D341Med (cell line): Measurements from ENCODE around the gene NOTCH1.

Experiments
- DNase-seq: peaks from one replicate; pipeline ENCODE4 v3.0.0; 2012; ENCODE audit warnings: low spot score

NOTCH1 gene

DNA sequence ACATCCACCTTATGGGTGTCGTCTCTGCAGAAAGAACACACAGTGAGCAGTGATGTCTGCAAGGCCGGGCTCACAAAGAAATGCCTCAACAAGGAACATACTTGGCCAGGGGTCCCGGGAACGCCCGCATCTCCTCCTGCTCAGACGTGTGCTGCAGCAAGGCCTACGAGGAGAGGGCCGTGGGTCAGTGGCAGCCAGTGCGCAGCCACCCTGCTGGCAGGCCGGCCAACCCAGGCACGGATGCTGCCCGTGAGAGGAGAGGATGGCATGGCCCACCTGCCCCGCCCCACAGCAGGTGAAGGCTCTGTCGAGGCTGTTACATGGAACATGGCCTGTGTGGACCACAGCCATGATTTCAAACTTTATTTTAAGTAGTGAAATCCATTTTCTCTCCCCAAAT is 82.3 kb downstream of the NOTCH1 start:
- no peak for DNase-seq

DNA sequence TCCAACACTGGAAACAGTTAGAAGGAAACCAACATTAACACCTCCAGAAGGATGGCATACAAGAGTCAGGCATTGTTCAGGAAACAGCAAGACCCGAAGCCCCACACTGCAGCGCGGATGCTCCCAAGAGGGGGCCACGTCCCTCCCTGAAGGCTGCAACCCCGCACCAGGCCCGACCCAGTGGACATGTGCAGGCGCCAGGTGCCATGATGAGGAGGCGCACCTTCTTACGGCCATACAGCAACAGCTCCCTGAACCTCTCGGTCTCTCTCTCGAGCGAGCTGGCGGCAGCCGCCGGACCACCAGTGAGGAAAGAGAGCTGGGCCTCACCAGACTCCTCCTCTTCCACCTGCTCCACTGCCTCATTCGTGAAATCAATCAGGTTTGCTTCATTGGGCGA is 83.2 kb downstream of the NOTCH1 start:
- no peak for DNase-seq

DNA sequence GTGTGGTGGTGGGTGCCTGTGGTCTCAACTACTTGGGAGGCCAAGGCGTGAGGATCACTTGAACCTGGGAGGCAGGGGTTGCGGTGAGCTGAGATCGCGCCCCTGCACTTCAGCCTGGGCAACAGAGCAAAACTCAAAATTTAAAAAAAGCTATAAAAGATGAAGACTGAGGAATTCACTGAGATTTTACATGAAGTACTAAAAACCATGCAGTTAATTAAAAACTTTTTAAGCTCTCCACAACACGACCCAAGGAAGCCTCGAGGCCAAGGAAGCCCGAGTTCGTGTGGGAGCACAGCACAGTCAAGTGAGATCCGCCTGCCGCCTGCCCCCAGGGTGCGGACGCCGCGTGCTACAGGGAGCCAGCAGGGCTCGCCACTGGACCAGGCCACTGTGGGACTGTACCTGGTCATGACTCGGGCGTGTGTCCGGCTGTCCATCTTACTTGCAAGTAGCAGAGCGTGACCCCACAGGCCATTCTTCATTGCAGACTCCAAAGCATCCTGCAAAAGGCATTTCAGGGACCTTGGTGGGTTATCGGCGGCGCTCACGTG is 85.0 kb downstream of the NOTCH1 start:
- DNase-seq, result no peak

DNA sequence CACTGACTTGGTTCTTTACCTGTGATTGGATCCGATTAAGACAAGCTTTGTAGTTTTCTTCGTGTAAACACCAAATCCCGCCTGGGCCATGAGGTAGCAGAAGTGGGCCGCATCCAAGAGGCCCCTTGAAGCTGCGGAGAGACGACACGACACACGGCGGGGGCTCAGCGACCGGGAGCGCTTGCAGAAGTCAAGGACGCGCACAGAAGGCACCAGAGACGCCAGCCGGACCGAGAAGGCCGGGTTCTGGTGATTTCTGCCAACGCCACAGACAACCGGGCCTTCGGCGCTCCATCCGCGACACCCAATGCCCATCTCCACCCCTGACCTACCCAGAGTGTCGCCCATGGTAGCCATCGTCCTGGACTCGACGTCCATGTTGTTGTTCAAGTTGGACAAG is 86.4 kb downstream of the NOTCH1 start:
- no peak for DNase-seq

DNA sequence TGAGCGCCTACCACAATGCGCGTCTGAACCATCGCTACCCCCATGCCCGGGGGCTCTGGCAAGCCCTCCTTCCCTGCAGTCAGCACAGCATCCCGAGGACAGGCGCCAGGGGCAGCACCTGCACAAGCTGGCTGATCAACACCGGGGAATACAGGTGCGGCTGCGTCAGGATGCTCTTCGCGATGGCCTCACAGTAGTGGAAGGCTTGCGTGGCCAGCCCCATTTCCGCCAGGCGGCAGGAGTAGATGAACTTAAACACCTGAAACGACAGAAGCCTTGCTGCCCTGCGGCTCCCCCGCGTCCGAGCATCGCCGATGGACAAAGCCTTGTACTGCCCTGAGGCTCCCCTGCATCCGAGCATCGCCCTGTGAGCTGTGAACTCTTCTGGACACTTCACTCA is 88.5 kb downstream of the NOTCH1 start:
- DNase-seq, result no peak

DNA sequence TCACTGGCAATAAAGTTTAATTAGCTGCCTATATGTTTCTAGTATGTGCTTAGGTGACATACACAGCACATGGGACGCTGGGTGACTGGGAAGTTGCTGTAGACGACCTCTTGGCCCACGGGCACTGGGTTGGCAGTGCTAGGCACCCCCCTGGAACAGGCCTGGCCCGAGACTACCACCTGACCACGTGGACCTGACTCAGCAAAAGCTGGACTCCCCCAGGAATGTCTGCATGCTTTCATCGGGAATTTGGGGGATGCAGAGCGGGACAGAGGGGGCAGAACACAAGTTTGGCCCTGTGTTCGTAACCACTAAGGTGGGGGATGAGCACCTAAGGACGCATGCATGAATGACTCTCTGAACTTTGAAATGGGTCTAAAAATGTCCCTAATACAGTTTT is 89.6 kb downstream of the NOTCH1 start:
- DNase-seq, result no peak

DNA sequence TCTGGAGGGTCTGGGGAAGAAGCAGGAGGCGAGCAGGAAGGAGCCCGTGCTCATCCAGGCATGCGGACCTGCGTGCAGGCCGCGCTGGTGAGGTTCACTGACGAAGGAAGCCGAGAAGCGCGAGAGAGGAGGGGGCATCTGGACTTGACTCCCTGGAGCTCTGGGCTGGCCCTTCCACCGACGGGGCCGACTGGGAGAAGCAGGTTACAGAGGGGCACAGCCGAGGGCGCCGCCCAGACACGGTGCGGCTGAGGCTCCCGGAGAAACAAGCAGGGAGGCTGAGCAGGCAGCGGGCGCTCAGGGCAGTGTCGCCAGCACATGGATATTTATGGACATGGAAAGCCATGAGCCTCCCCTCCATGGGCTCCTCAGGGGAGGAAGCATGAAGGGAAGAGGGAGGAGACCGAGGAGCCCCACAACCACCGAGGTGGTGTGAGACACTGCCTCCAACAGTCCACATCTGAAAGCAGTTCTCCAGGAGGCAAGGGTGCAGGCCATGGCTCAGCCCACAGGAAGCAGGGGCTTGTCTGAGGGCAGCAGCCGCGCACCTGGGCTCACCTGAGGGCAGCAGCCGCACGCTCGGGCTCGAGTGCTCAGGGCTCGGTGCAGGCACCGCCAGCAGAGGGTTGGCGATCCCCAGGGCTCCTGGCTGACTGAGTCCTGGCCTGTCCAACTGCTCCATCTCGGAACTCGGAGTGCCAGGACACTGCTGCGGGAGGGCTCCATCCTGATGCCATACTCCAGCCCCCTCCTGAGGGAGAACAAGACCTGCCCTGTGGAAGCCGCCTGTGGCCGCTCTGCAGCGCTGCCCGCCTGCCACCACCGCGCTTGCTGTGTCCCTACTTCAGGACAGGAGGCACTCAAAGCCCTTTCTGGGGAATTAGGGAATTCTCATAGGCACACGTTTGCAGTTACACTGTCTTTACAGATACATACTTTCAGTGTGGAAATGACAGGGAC is 90.5 kb downstream of the NOTCH1 start:
- no peak for DNase-seq

DNA sequence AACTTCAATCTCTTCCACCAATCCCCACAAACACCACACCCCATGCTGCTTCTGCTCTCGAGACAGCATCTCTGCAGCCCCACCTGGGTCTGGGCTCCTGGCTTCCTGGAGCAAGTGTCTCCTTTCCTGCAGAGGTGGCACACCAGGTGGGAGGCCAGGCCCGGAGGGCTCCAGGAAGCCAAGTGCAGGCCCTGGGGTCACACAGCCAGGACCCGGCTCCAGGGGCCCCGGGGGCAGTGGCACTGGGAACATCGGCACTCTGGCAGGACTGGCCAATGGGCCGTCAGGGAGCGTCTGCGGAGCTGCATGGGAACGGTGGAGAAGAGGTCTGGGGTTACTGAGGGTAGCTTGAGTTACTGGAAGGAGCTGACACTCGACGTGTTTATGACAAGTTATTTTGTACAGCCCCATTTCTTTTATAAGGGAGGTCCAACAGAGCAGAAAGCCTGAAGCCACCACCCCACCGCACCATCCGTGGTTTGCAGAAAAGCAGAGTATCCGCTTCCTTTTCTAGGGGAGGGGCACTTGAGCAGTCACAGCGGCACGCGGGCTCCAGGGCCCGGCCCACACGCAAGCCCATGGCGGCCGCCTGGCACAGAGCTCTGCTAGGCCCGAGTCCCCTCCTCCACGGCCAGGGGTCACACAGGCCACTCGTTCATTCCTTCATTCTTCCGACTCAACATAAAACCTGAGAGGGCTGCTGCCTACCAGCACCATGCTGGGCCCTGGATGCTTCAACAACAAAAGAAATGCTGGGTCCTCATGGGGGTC is 91.6 kb downstream of the NOTCH1 start:
- DNase-seq, result no peak

DNA sequence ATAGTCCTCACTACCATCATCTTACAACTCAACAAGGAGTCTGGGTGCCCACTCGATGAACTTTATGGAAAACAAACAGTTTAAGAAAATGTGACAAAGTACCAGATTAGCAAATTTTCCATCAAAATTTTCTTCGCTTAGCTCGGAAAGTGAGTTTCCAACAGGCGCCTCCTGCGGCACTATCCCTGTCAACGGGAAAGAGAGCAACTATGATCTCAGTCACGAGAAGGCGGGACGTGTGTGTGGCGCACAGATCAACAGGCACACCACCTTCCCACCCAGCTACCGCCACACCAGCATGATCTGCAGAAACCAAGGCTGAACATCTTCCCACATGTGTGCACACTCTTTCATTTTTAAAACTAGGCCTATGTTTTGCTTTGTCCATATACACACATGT is 92.5 kb downstream of the NOTCH1 start:
- DNase-seq, result no peak

DNA sequence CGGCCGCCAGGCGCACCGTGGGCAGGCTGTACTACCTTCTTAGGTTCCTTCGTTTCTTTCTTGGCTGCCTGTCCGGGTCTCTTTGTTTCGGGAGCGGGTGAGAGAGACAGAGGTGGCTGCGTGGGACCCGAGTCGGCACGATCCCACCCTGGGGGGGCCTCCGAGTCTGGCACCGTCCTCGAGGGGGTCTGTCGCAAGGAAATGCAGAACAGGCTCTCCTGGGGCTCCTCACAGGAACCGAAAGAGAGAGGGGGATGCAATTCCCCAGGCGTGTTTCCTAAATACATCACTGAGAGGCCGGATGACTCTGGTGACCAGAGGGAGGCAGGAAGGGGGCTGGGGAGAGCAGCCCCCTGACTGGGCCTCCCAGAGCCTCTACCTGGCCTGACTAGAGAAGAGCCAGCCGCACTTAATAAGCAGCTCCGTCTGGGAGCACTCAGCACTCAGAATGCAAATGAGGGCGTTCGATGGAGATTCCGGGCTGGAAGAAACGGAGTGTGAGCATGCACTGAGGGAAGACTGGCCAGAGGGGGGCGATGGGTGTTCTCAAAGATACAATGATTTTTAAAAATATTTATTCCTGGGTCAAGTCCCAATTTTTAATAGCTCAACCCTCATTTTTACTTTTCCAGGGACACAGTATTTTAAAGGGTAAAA is 94.5 kb downstream of the NOTCH1 start:
- DNase-seq, result no peak

DNA sequence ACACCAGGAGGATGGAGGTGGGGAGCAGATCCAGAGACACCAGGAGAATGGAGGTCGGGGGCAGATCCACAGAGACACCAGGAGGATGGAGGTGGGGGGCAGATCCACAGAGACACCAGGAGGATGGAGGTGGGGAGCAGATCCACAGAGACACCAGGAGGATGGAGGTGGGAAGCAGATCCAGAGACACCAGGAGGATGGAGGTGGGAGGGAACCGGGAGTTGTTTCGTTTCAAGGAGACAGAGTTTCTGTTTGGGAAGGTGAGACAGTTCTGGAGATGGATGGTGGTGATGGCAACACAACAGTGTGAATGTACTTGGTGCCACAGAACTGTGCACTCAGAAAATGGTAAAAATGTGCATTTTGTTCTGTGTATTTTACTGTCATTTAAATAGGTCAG is 97.2 kb downstream of the NOTCH1 start:
- no peak for DNase-seq

DNA sequence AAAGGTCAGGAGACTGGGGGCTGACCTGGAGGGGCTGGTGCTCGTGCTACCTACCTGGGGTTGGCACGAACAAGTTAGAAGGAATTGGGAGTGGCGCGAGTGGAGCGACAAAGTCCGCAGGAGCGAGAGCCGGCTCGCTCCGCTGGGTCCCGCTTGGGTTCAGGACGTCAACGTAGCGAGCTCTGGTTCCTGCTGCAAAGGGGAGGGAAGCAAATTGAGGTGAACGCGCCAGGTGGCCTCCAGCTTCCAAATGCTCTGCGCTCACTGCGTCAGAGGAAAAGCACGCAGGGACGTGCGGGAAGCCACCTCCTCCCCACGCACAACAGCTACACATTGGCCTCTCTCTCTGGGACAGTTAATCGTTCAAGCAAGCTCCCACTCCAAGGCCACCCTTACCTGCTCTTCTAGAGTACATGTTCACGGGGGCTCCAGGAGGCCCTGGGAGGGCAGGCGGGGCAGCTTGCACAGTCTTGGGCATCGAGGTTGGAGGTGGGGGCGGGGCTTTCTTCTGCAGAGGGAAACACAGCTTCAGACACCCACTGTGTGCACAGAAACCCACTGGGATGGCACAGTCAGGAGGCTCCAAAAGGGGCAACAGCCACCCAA is 98.6 kb downstream of the NOTCH1 start:
- no peak for DNase-seq

DNA sequence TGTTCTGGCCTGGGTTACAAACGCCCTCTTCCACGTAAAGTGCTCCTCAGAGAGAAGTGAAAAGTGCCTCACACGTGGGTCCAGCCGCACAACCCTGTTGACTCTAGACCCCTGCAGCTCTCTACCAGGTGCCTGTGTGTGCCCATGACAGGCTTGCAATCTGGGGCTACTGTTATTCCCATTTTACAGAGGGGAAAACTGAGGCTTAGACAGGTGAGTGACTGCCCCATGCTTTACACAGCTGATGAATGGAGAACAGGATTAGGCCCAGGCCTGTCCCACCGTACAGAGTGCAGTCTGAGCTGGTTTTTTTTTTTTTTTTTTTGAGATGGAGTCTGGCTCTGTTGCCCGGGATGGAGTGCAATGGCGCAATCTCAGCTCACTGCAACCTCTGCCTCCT is 100.0 kb downstream of the NOTCH1 start:
- no peak for DNase-seq
